ENCODE data around the gene CFP. TPM values are rescaled to one million over a fixed set of nuclear protein-coding genes. Genes with fewer than 3 reads are reported as not detected.

Gene CFP
- polyA plus RNA-seq, 2 of the 4 experiments (the other 2 are of a cell fraction) = 0.14 to 0.54 TPM

GRCh38 chrX:47659421-47659726 lies 29.6 kb upstream of the CFP start:
- Histone ChIP-seq H3K9me3 (peaks cover 3% of the 10 kb centered on the region; the same call in 1 of the 3 replicates), H3K4me1 (peaks cover 9% of the 10 kb centered on the region), H3K4me3 (peak overlapping the region; percentile 62), H3K27ac (peak overlapping the region; percentile 92 to 97), H3K4me2 (peak overlapping the region; percentile 75)
- TF ChIP-seq E2F6 (IDR thresholded peaks at IDR 0.05; ENCODE audit: borderline replicate concordance, low read depth) = peak; percentile 99
- no peak for TF ChIP-seq ZFP36 (IDR thresholded peaks at IDR 0.05; ENCODE audit: borderline replicate concordance, partially characterized antibody)
- TF ChIP-seq HDAC2 (IDR thresholded peaks at IDR 0.05) = no peak
- TF ChIP-seq RCOR1 (IDR thresholded peaks at IDR 0.05; ENCODE audit: low read depth, low read length) = no peak
- TF ChIP-seq, protein P1, sequence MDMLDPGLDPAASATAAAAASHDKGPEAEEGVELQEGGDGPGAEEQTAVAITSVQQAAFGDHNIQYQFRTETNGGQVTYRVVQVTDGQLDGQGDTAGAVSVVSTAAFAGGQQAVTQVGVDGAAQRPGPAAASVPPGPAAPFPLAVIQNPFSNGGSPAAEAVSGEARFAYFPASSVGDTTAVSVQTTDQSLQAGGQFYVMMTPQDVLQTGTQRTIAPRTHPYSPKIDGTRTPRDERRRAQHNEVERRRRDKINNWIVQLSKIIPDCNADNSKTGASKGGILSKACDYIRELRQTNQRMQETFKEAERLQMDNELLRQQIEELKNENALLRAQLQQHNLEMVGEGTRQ (IDR thresholded peaks at IDR 0.05) = no peak
- TF ChIP-seq SREBF2 (IDR thresholded peaks at IDR 0.05) = no peak
- TF ChIP-seq, protein P2, sequence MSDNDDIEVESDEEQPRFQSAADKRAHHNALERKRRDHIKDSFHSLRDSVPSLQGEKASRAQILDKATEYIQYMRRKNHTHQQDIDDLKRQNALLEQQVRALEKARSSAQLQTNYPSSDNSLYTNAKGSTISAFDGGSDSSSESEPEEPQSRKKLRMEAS (IDR thresholded peaks at IDR 0.05) = peak; percentile 84
- POLR2A ChIA-PET = interaction anchor here (0.6 kb wide), 1 partner anchor 177 kb away, joined by 3 read pairs; the partner anchor contains the start of gene ZNF81
- DNase-seq (ENCODE audit: low read depth in 1 of 2, low spot score in 1 of 2) (no peak), ATAC-seq (no peak), FAIRE-seq (no peak)
- 17% methylated on average over 8 of the region's 8 CpGs for WGBS (ENCODE audit: missing lambda C conversion rate)
- CTCF ChIA-PET = no interaction called here

- peak within 1 kb of the TSS; percentile 92 to 97 for H3K27ac ChIP-seq
- peak within 1 kb of the TSS; percentile 75 for H3K4me2 ChIP-seq
- TF ChIP-seq NFE2L2 (conservative IDR thresholded peaks at IDR 0.05; ENCODE audit: low read length) (no peak), EP300 (IDR thresholded peaks at IDR 0.05) (no peak), TP53 (CRISPR knock-in tag; IDR thresholded peaks at IDR 0.05) (peak; percentile 84; the same call in 1 of the 2 replicates), NPAS2 (CRISPR knock-in tag; IDR thresholded peaks at IDR 0.05; ENCODE audit: borderline replicate concordance) (no peak), BCL3 (IDR thresholded peaks at IDR 0.05) (peak; percentile 68; the same call in 1 of the 3 replicates), MAFK (IDR thresholded peaks at IDR 0.05; ENCODE audit: partially characterized antibody) (no peak), RFX5 (IDR thresholded peaks at IDR 0.05) (0 out of 2 replicates have a peak, but pooled peaks have one; percentile 32), PBX3 (IDR thresholded peaks at IDR 0.05) (peak; percentile 63; the same call in 1 of the 2 replicates), MYC (IDR thresholded peaks at IDR 0.05; ENCODE audit: borderline replicate concordance, low read length) (peak; percentile 84; the same call in 1 of the 2 replicates), POLR2A (IDR thresholded peaks at IDR 0.05; ENCODE audit: low read length) (no peak; the same call in none of the 2 replicates), PHF8 (IDR thresholded peaks at IDR 0.05; ENCODE audit: borderline replicate concordance, low read depth) (peak; percentile 76), CHD2 (IDR thresholded peaks at IDR 0.05; ENCODE audit: low read length, partially characterized antibody) (peak; percentile 47), JUN (IDR thresholded peaks at IDR 0.05) (peak; percentile 66 to 73; a peak in 3 of 5 replicates)
- TF ChIP-seq, protein P2 (IDR thresholded peaks at IDR 0.05) = peak; percentile 57; the same call in 1 of the 2 replicates
- TF ChIP-seq, protein P1 (IDR thresholded peaks at IDR 0.05) = 0 out of 2 replicates have a peak, but pooled peaks have one; percentile 15
- FAIRE-seq = peak; percentile 32
- ChIA-PET POLR2A (interaction anchor here (0.6 kb wide), 1 partner anchor 178 kb away, joined by 3 read pairs; the partner anchor contains the start of gene ZNF81), CTCF (no interaction called here)
- H3K9me3 ChIP-seq = peaks cover 3% of the 10 kb centered on the region; the same call in 1 of the 3 replicates
- peak within 1 kb of the TSS; percentile 62 for H3K4me3 ChIP-seq
- peaks cover 9% of the 10 kb centered on the region for H3K4me1 ChIP-seq
- under 1% methylated on average over 12 of the region's 54 CpGs for WGBS (ENCODE audit: missing lambda C conversion rate)
- peak; percentile 84 to 98 for DNase-seq (ENCODE audit: low read depth in 1 of 2, low spot score in 1 of 2)
- peak; percentile 94 to 97 for ATAC-seq
Observed at GRCh38 chrX:47658684-47659420, 29.1 kb upstream of the CFP start, which contains the start of gene UXT. Gene UXT (minus strand): TSS chrX:47659180. CDS start chrX:47658927, 253 bp downstream.

Data from A549 (cell line).